RWPE1 (cell line): Measurements from ENCODE around the gene KRT77.
"Not testable (repeated sequence)": the region's sequence is repeated elsewhere in the genome, so short reads cannot be mapped to it uniquely, and the experiment has no call there.

Source experiments
- CTCF ChIA-PET: fragments of 350-600 bp; sonication (Branson Sonifier 250); formaldehyde crosslinking; extraction: SDS; loops from one replicate; lab custom pipeline; 2021; lab: Yijun Ruan, JAX
- POLR2A ChIA-PET: fragments of 400-600 bp; formaldehyde crosslinking; extraction: SDS; loops from one replicate; lab custom pipeline; 2020; ENCODE audit warnings: antibody characterized with exemption; ENCODE audit not compliant: low non-redundant PET; lab: Yijun Ruan, JAX
- DNase-seq: peaks from one replicate; pipeline ENCODE4 v3.0.0; 2012; ENCODE audit warnings: low spot score
- H3K27ac ChIP-seq: fragments of 450-650 bp; 2 replicates; pipeline ENCODE4 v1.5.1; 2017
- TF ChIP-seq, protein P1 (sequence below): fragments of 450-650 bp; conservative IDR thresholded peaks from 2 replicates; pipeline ENCODE4 v1.5.1; 2017; ENCODE audit warnings: low read depth, mild to moderate bottlenecking

The KRT77 gene

DNA sequence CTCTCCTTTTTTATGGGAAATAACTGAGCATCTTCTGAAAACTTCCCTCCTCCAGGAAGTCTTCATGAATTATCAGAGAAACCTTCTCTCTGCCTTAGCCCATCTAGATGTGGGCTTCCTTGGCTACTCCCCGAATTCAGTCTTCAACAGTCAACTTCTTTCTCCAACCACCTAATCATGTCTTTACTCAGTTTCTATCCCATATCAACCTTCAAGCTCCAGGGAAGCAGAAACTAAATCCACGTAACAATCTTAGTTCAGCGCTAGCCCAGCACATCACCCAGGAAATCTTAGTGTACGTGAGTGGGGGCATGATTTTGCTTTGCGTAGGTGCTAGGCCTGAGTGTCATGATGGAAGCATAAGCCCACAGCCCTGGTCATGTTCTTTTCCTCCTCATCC is 12.7 kb upstream of the KRT77 start:
- TF ChIP-seq, protein P1, sequence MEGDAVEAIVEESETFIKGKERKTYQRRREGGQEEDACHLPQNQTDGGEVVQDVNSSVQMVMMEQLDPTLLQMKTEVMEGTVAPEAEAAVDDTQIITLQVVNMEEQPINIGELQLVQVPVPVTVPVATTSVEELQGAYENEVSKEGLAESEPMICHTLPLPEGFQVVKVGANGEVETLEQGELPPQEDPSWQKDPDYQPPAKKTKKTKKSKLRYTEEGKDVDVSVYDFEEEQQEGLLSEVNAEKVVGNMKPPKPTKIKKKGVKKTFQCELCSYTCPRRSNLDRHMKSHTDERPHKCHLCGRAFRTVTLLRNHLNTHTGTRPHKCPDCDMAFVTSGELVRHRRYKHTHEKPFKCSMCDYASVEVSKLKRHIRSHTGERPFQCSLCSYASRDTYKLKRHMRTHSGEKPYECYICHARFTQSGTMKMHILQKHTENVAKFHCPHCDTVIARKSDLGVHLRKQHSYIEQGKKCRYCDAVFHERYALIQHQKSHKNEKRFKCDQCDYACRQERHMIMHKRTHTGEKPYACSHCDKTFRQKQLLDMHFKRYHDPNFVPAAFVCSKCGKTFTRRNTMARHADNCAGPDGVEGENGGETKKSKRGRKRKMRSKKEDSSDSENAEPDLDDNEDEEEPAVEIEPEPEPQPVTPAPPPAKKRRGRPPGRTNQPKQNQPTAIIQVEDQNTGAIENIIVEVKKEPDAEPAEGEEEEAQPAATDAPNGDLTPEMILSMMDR = no peak
- ChIA-PET POLR2A (no interaction called here), CTCF (interaction anchor here (0.5 kb wide), 1 partner anchor 40 kb away, joined by 6 read pairs; no protein-coding TSS in a partner anchor)
- DNase-seq = no peak
- H3K27ac ChIP-seq = no peak overlapping the region

DNA sequence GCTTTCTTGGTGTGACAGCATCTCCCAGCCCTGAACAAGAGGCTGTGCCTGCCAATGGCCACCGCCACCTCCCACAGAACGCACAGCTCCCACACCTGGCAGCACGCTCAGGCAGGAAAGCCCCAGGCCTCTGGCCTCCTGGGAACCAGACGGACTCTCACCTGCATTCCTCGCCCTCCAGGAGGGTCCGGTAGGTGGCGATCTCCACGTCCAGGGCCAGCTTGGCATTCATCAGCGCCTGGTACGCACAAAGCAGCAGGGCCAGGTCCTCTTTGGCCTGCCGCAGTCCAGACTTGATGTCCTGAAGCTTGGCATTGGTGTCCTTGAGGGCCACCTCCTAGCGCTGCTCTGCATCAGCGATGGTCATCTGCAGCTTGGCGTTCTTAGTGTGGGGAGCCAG is 12.1 kb upstream of the KRT77 start:
- ChIA-PET POLR2A (no interaction called here), CTCF (interaction anchor here (0.5 to 0.7 kb wide), 2 partner anchors 25 to 39 kb away, joined by 4 to 6 read pairs; no protein-coding TSS in a partner anchor)
- TF ChIP-seq, protein P1 = no peak
- no peak for DNase-seq
- no peak overlapping the region for H3K27ac ChIP-seq

DNA sequence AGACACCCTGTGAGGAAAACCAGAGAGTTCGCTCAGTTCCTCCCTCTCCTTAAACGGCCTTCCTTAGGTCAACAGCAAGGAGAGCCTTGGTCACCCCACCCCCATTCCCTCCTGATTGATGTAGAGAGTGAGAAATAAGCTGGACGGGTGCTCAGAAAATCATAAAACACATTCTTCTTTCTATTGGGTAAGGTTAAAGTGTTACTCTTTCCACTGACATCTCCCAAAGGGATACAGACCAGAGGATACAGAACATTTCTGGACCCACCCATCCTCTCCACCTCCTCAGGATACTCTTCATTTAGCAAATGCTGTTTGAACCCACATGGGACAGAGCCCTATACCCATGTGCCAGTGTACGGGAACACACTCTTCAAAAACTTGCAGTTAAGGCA is 11.6 kb upstream of the KRT77 start:
- no peak overlapping the region for H3K27ac ChIP-seq
- TF ChIP-seq, protein P1 = no peak
- DNase-seq = no peak
- CTCF ChIA-PET = no interaction called here
- POLR2A ChIA-PET = no interaction called here

DNA sequence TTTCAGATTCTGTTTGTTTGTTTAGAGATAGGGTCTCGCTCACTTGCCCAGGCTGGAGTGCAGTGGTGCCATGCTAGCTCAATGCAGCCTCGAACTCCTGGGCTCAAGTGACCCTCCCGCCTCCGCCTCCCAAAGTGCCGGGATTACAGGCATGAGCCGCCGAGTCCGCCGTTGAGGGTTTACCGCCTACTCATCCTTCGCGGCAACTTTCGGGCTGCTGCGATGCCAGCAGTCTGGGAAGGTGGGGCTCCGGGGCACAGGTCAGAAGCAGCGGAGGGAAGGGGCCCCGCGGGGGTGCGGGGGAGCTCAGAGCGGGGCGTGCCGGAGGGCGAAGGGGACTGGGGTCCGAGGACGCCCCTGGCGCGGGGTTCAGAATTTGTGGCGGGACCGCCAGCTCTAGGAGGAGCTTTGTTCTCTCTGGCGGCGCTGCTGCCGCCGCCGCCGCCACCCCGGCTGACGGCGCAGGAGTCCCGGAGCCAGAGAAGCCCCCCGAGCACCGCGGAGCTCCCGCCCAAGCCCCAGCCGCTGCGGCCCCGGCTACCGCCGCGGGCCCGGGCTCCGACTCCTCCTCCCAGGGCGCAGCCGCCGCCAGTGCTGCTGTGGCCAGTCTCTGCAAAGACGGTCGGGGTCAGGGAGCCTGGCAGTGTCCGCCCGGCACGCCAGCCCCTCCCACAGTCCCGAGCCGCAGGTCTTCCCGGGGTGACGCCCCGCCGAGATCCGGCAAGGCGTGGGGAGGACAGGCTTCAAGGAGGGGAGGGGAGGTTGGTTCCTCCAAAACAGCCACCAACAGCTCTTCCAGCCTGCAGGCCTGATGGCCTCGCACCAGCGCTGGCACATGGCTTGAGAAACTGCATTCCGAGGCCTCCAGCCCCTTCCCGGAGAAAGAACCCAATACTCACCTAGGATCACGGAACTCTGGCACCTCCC is 10.9 kb upstream of the KRT77 start:
- no peak for DNase-seq
- TF ChIP-seq, protein P1 = no peak
- POLR2A ChIA-PET = no interaction called here
- H3K27ac ChIP-seq = no peak overlapping the region
- CTCF ChIA-PET = no interaction called here

DNA sequence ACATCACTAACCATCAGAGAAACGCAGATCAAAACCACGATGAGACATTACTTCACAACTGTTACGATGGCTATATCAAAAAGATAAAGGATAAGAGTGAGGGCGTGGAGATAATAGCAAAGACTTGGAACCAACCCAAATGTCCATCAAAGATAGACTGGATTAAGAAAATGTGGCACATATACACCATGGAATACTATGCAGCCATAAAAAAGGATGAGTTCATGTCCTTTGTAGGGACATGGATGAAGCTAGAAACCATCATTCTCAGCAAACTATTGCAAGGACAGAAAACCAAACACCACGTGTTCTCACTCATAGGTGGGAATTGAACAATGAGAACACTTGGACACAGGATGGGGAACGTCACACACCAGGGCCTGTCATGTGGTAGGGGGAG is 8.8 kb upstream of the KRT77 start:
- CTCF ChIA-PET = interaction anchor here (0.6 kb wide), 2 partner anchors 58 to 166 kb away, joined by 3 read pairs; no protein-coding TSS in a partner anchor
- POLR2A ChIA-PET, H3K27ac ChIP-seq, DNase-seq: not testable (repeated sequence)

DNA sequence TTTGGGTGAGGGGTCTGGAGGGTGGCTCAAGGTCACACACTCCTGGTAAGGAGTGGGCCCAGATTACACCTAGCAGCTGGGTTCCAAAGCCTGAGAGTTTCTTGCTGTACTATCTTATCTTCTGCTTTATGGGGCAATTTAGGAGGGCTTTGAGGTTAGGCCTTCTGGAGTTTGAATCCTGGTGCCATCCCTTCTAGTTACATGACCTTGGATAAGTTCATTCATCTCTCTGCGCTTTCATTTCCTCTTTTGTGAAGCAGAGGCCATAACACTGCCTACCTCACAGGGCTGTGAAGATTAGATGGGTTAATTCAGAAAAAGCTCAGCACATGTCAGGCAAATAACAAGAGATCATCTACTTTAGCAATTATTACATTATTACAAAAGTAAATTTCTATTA is 7.4 kb upstream of the KRT77 start:
- DNase-seq = no peak
- POLR2A ChIA-PET = no interaction called here

More for the DNA sequence above, 7.4 kb upstream of the KRT77 start:
- no peak overlapping the region for H3K27ac ChIP-seq
- CTCF ChIA-PET = no interaction called here
- TF ChIP-seq, protein P1 = no peak
